ENCODE measurements around the gene MOB1A.
A peak's percentile ranks its signal among the peaks of the same experiment; 100 is the strongest.
"Not testable (repeated sequence)": the region's sequence is repeated elsewhere in the genome, so short reads cannot be mapped to it uniquely, and the experiment has no call there.

The MOB1A gene

GRCh38 chr2:74216642-74217041 is 38.0 kb upstream of the MOB1A start:
- Histone ChIP-seq H3K9ac (ENCODE audit: low read length in 5 of 5) (no peak overlapping the region), H3K4me1 (ENCODE audit: control insufficient read depth in 5 of 5, insufficient read depth in 5 of 5, low read length in 5 of 5) (no peaks in the 10 kb centered on the region), H3K27ac (ENCODE audit: low read depth, low read length) (no peak overlapping the region), H3K36me3 (ENCODE audit: control insufficient read depth in 5 of 5, insufficient read depth in 5 of 5, low read length in 5 of 5) (peaks cover 3 to 14% (median 4%) of the 10 kb centered on the region in 5 donors), H3K9me3 (ENCODE audit: control insufficient read depth in 5 of 5, low read length in 5 of 5) (no peaks in the 10 kb centered on the region), H3K27me3 (ENCODE audit: control insufficient read depth in 5 of 5, insufficient read depth in 4 of 5, low read length in 5 of 5) (no peaks in the 10 kb centered on the region), H3K4me3 (ENCODE audit: low read depth in 1 of 5, low read length in 5 of 5) (no peak overlapping the region)

- not testable (repeated sequence) for H3K27me3 ChIP-seq (ENCODE audit: control insufficient read depth in 5 of 5, insufficient read depth in 4 of 5, low read length in 5 of 5); H3K4me3 ChIP-seq (ENCODE audit: low read depth in 1 of 5, low read length in 5 of 5); H3K27ac ChIP-seq (ENCODE audit: low read depth, low read length); H3K9ac ChIP-seq (ENCODE audit: low read length in 5 of 5); H3K9me3 ChIP-seq (ENCODE audit: control insufficient read depth in 5 of 5, low read length in 5 of 5); H3K4me1 ChIP-seq (ENCODE audit: control insufficient read depth in 5 of 5, insufficient read depth in 5 of 5, low read length in 5 of 5)
- H3K36me3 ChIP-seq (ENCODE audit: control insufficient read depth in 5 of 5, insufficient read depth in 5 of 5, low read length in 5 of 5) = peaks cover 3 to 14% (median 8%) of the 10 kb centered on the region in 5 donors
Measured at GRCh38 chr2:74215771-74216170, 37.1 kb upstream of the MOB1A start.

GRCh38 chr2:74212702-74213410 is 34.2 kb upstream of the MOB1A start:
- H3K27me3 ChIP-seq (ENCODE audit: control insufficient read depth in 5 of 5, insufficient read depth in 4 of 5, low read length in 5 of 5) = peaks cover 0 to 5% (median 0%) of the 10 kb centered on the region in 5 donors
- H3K9me3 ChIP-seq (ENCODE audit: control insufficient read depth in 5 of 5, low read length in 5 of 5) = no peaks in the 10 kb centered on the region
- H3K36me3 ChIP-seq (ENCODE audit: control insufficient read depth in 5 of 5, insufficient read depth in 5 of 5, low read length in 5 of 5) = peaks cover 6 to 23% (median 11%) of the 10 kb centered on the region in 5 donors
- H3K9ac ChIP-seq (ENCODE audit: low read length in 5 of 5) = no peak overlapping the region
- H3K27ac ChIP-seq (ENCODE audit: low read depth, low read length) = no peak overlapping the region
- no peaks in the 10 kb centered on the region for H3K4me1 ChIP-seq (ENCODE audit: control insufficient read depth in 5 of 5, insufficient read depth in 5 of 5, low read length in 5 of 5)
- H3K4me3 ChIP-seq (ENCODE audit: low read depth in 1 of 5, low read length in 5 of 5) = no peak overlapping the region

GRCh38 chr2:74206180-74206688 is 27.6 kb upstream of the MOB1A start:
- Histone ChIP-seq H3K36me3 (ENCODE audit: control insufficient read depth in 5 of 5, insufficient read depth in 5 of 5, low read length in 5 of 5) (peaks cover 5 to 14% (median 7%) of the 10 kb centered on the region in 5 donors), H3K27ac (ENCODE audit: low read depth, low read length) (no peak overlapping the region), H3K4me3 (ENCODE audit: low read depth in 1 of 5, low read length in 5 of 5) (no peak overlapping the region), H3K27me3 (ENCODE audit: control insufficient read depth in 5 of 5, insufficient read depth in 4 of 5, low read length in 5 of 5) (peaks cover 0 to 5% (median 0%) of the 10 kb centered on the region in 5 donors), H3K9ac (ENCODE audit: low read length in 5 of 5) (peak overlapping the region in 1 of 5 donors; percentile 38), H3K9me3 (ENCODE audit: control insufficient read depth in 5 of 5, low read length in 5 of 5) (no peaks in the 10 kb centered on the region), H3K4me1 (ENCODE audit: control insufficient read depth in 5 of 5, insufficient read depth in 5 of 5, low read length in 5 of 5) (peaks cover 0 to 11% (median 7%) of the 10 kb centered on the region in 5 donors)

- peak overlapping the region in 1 of 5 donors; percentile 38 for H3K9ac ChIP-seq (ENCODE audit: low read length in 5 of 5)
- H3K36me3 ChIP-seq (ENCODE audit: control insufficient read depth in 5 of 5, insufficient read depth in 5 of 5, low read length in 5 of 5) = peaks cover 3 to 13% (median 6%) of the 10 kb centered on the region in 5 donors
- no peak overlapping the region for H3K4me3 ChIP-seq (ENCODE audit: low read depth in 1 of 5, low read length in 5 of 5)
- H3K4me1 ChIP-seq (ENCODE audit: control insufficient read depth in 5 of 5, insufficient read depth in 5 of 5, low read length in 5 of 5) = peaks cover 0 to 11% (median 7%) of the 10 kb centered on the region in 5 donors
- no peaks in the 10 kb centered on the region for H3K9me3 ChIP-seq (ENCODE audit: control insufficient read depth in 5 of 5, low read length in 5 of 5)
- H3K27me3 ChIP-seq (ENCODE audit: control insufficient read depth in 5 of 5, insufficient read depth in 4 of 5, low read length in 5 of 5) = peaks cover 0 to 5% (median 0%) of the 10 kb centered on the region in 5 donors
- no peak overlapping the region for H3K27ac ChIP-seq (ENCODE audit: low read depth, low read length)
Measured at GRCh38 chr2:74205596-74205995, 26.9 kb upstream of the MOB1A start.

GRCh38 chr2:74205113-74205512 is 26.4 kb upstream of the MOB1A start:
- Histone ChIP-seq H3K27me3 (ENCODE audit: control insufficient read depth in 5 of 5, insufficient read depth in 4 of 5, low read length in 5 of 5) (peaks cover 0 to 5% (median 0%) of the 10 kb centered on the region in 5 donors), H3K9ac (ENCODE audit: low read length in 5 of 5) (no peak overlapping the region), H3K36me3 (ENCODE audit: control insufficient read depth in 5 of 5, insufficient read depth in 5 of 5, low read length in 5 of 5) (peaks cover 3 to 13% (median 6%) of the 10 kb centered on the region in 5 donors), H3K27ac (ENCODE audit: low read depth, low read length) (no peak overlapping the region), H3K4me3 (ENCODE audit: low read depth in 1 of 5, low read length in 5 of 5) (no peak overlapping the region), H3K9me3 (ENCODE audit: control insufficient read depth in 5 of 5, low read length in 5 of 5) (no peaks in the 10 kb centered on the region), H3K4me1 (ENCODE audit: control insufficient read depth in 5 of 5, insufficient read depth in 5 of 5, low read length in 5 of 5) (peaks cover 0 to 12% (median 7%) of the 10 kb centered on the region in 5 donors)

GRCh38 chr2:74204436-74204835 is 25.8 kb upstream of the MOB1A start:
- H3K36me3 ChIP-seq (ENCODE audit: control insufficient read depth in 5 of 5, insufficient read depth in 5 of 5, low read length in 5 of 5) = peaks cover 0 to 7% (median 5%) of the 10 kb centered on the region in 5 donors
- no peaks in the 10 kb centered on the region for H3K9me3 ChIP-seq (ENCODE audit: control insufficient read depth in 5 of 5, low read length in 5 of 5)
- no peak overlapping the region for H3K4me3 ChIP-seq (ENCODE audit: low read depth in 1 of 5, low read length in 5 of 5)
- peaks cover 0 to 5% (median 0%) of the 10 kb centered on the region in 5 donors for H3K27me3 ChIP-seq (ENCODE audit: control insufficient read depth in 5 of 5, insufficient read depth in 4 of 5, low read length in 5 of 5)
- no peak overlapping the region for H3K27ac ChIP-seq (ENCODE audit: low read depth, low read length)
- peaks cover 0 to 19% (median 10%) of the 10 kb centered on the region in 5 donors for H3K4me1 ChIP-seq (ENCODE audit: control insufficient read depth in 5 of 5, insufficient read depth in 5 of 5, low read length in 5 of 5)
- H3K9ac ChIP-seq (ENCODE audit: low read length in 5 of 5) = no peak overlapping the region

GRCh38 chr2:74201596-74201995 is 22.9 kb upstream of the MOB1A start:
- Histone ChIP-seq H3K27ac (ENCODE audit: low read depth, low read length) (no peak overlapping the region), H3K4me3 (ENCODE audit: low read depth in 1 of 5, low read length in 5 of 5) (no peak overlapping the region), H3K9ac (ENCODE audit: low read length in 5 of 5) (no peak overlapping the region), H3K27me3 (ENCODE audit: control insufficient read depth in 5 of 5, insufficient read depth in 4 of 5, low read length in 5 of 5) (peaks cover 0 to 5% (median 0%) of the 10 kb centered on the region in 5 donors), H3K9me3 (ENCODE audit: control insufficient read depth in 5 of 5, low read length in 5 of 5) (no peaks in the 10 kb centered on the region), H3K36me3 (ENCODE audit: control insufficient read depth in 5 of 5, insufficient read depth in 5 of 5, low read length in 5 of 5) (no peaks in the 10 kb centered on the region), H3K4me1 (ENCODE audit: control insufficient read depth in 5 of 5, insufficient read depth in 5 of 5, low read length in 5 of 5) (peaks cover 0 to 35% (median 27%) of the 10 kb centered on the region in 5 donors)

GRCh38 chr2:74201196-74201595 is 22.5 kb upstream of the MOB1A start:
- Histone ChIP-seq H3K36me3 (ENCODE audit: control insufficient read depth in 5 of 5, insufficient read depth in 5 of 5, low read length in 5 of 5) (no peaks in the 10 kb centered on the region), H3K27ac (ENCODE audit: low read depth, low read length) (no peak overlapping the region), H3K9me3 (ENCODE audit: control insufficient read depth in 5 of 5, low read length in 5 of 5) (no peaks in the 10 kb centered on the region), H3K4me3 (ENCODE audit: low read depth in 1 of 5, low read length in 5 of 5) (no peak overlapping the region), H3K9ac (ENCODE audit: low read length in 5 of 5) (no peak overlapping the region), H3K27me3 (ENCODE audit: control insufficient read depth in 5 of 5, insufficient read depth in 4 of 5, low read length in 5 of 5) (peaks cover 0 to 5% (median 0%) of the 10 kb centered on the region in 5 donors), H3K4me1 (ENCODE audit: control insufficient read depth in 5 of 5, insufficient read depth in 5 of 5, low read length in 5 of 5) (peaks cover 0 to 32% (median 23%) of the 10 kb centered on the region in 5 donors)

GRCh38 chr2:74199871-74200305 is 21.2 kb upstream of the MOB1A start:
- no peaks in the 10 kb centered on the region for H3K9me3 ChIP-seq (ENCODE audit: control insufficient read depth in 5 of 5, low read length in 5 of 5)
- peaks cover 0 to 5% (median 0%) of the 10 kb centered on the region in 5 donors for H3K27me3 ChIP-seq (ENCODE audit: control insufficient read depth in 5 of 5, insufficient read depth in 4 of 5, low read length in 5 of 5)
- peak overlapping the region in 4 of 5 donors; percentile 72 to 84 (median 77) for H3K4me3 ChIP-seq (ENCODE audit: low read depth in 1 of 5, low read length in 5 of 5)
- H3K36me3 ChIP-seq (ENCODE audit: control insufficient read depth in 5 of 5, insufficient read depth in 5 of 5, low read length in 5 of 5) = no peaks in the 10 kb centered on the region
- H3K9ac ChIP-seq (ENCODE audit: low read length in 5 of 5) = peak overlapping the region in 1 of 5 donors; percentile 62
- H3K4me1 ChIP-seq (ENCODE audit: control insufficient read depth in 5 of 5, insufficient read depth in 5 of 5, low read length in 5 of 5) = peaks cover 0 to 25% (median 19%) of the 10 kb centered on the region in 5 donors
- no peak overlapping the region for H3K27ac ChIP-seq (ENCODE audit: low read depth, low read length)

Measured in subcutaneous abdominal adipose tissue (tissue), 5 donors.